CD4-positive, alpha-beta T cell treated with Interleukin-2 at 100 ng/mL for 4 hours (primary cell): ENCODE results near the gene PPM1L.
"Not testable (repeated sequence)": the region's sequence is repeated elsewhere in the genome, so short reads cannot be mapped to it uniquely, and the experiment has no call there.

Source experiments
- DNase-seq: peaks from one replicate; pipeline ENCODE4 v3.0.0-alpha.2; 2020; ENCODE audit warnings: low spot score

Gene PPM1L

GRCh38 chr3:160987982-160988964 lies 232.2 kb downstream of the PPM1L start:
- no peak for DNase-seq

GRCh38 chr3:160990446-160990845 lies 234.4 kb downstream of the PPM1L start:
- no peak for DNase-seq

- no peak for DNase-seq
These were observed 236.7 kb downstream of the PPM1L start for GRCh38 chr3:160992712-160993111.

- DNase-seq, result no peak
These were observed 240.8 kb downstream of the PPM1L start for GRCh38 chr3:160996811-160997210.

- DNase-seq, result no peak
These were observed 242.6 kb downstream of the PPM1L start for GRCh38 chr3:160998581-160998980.

- DNase-seq, result no peak
These were observed 243.2 kb downstream of the PPM1L start for GRCh38 chr3:160999274-160999673.

GRCh38 chr3:161008086-161008485 lies 252.1 kb downstream of the PPM1L start:
- no peak for DNase-seq

- not testable (repeated sequence) for DNase-seq
These were observed 254.1 kb downstream of the PPM1L start for GRCh38 chr3:161010151-161010550.

GRCh38 chr3:161014843-161015749 lies 259.1 kb downstream of the PPM1L start:
- DNase-seq, result no peak

- no peak for DNase-seq
These were observed 260.6 kb downstream of the PPM1L start for GRCh38 chr3:161016417-161017313.

GRCh38 chr3:161017971-161018370 lies 261.9 kb downstream of the PPM1L start:
- DNase-seq, result no peak

GRCh38 chr3:161020256-161020655 lies 264.2 kb downstream of the PPM1L start:
- no peak for DNase-seq

- no peak for DNase-seq
These were observed 269.9 kb downstream of the PPM1L start for GRCh38 chr3:161025911-161026310.

GRCh38 chr3:161026612-161027510 lies 270.8 kb downstream of the PPM1L start:
- no peak for DNase-seq

- DNase-seq, result no peak
These were observed 272.6 kb downstream of the PPM1L start for GRCh38 chr3:161028555-161029153.

GRCh38 chr3:161031134-161031533 lies 275.1 kb downstream of the PPM1L start:
- DNase-seq, result no peak

- not testable (repeated sequence) for DNase-seq
These were observed 279.0 kb downstream of the PPM1L start for GRCh38 chr3:161034913-161035550.

GRCh38 chr3:161035711-161036110 lies 279.7 kb downstream of the PPM1L start:
- no peak for DNase-seq

- no peak for DNase-seq
These were observed 282.7 kb downstream of the PPM1L start for GRCh38 chr3:161038725-161039124.
